Measurements from ENCODE around the gene KIF6.

DNA sequence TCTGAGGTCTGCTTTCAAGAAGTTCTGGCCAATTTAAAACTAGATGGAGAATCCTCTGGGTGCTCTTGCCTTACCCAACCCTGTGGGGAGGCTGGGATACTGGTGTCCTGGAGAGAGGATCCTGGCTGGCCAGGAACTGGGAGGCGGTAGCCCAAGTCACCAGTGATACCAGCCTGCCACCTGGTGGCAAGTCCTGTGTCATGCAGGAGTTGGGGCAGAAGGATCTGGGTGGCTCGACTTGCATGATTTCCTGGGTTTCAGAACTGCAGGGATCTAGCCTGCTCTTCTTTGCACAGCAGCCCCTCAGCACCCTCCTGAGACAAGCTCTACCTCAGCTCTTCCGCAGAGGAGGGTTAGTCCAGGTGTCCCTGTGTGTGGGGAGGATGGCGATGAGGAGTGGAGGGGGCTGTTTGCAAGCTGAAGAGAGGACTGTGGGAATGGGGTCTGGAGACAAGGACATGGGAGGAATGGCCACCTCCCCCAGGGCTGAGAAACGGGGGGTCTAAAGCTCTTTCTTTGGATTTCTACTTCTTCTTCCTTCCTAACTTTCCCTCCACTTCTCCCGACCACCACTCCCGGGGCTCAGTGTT is 415.2 kb downstream of the KIF6 start:
- TF ChIP-seq CTCF (IDR thresholded peaks at IDR 0.05) (peak; percentile 83 to 96 (median 86)), POLR2A (IDR thresholded peaks at IDR 0.05) (no peak), EP300 (IDR thresholded peaks at IDR 0.05; ENCODE audit: low read depth) (no peak)
